ENCODE measurements around the gene AHCTF1.
"Not testable (repeated sequence)": the region's sequence is repeated elsewhere in the genome, so short reads cannot be mapped to it uniquely, and the experiment has no call there.

Gene AHCTF1

GRCh38 chr1:246906833-246907232 lies 24.9 kb downstream of the AHCTF1 start:
- CTCF ChIA-PET, result interaction anchor here (0.9 to 3.1 kb wide), 8 partner anchors 9 to 64 kb away, joined by 3 to 11 read pairs (median 4); no protein-coding TSS in a partner anchor
- POLR2A ChIA-PET, result no interaction called here
- no peak for TF ChIP-seq CTCF (IDR thresholded peaks at IDR 0.05; ENCODE audit: control extremely low read depth, extremely low read depth, low read depth, missing control alignments)
- DNase-seq (ENCODE audit: extremely low spot score), result no peak

GRCh38 chr1:246901874-246902273 lies 29.9 kb downstream of the AHCTF1 start:
- POLR2A ChIA-PET, result no interaction called here
- DNase-seq (ENCODE audit: extremely low spot score), result no peak
- CTCF ChIA-PET, result no interaction called here
- TF ChIP-seq CTCF (IDR thresholded peaks at IDR 0.05; ENCODE audit: control extremely low read depth, extremely low read depth, low read depth, missing control alignments), result no peak

DNA sequence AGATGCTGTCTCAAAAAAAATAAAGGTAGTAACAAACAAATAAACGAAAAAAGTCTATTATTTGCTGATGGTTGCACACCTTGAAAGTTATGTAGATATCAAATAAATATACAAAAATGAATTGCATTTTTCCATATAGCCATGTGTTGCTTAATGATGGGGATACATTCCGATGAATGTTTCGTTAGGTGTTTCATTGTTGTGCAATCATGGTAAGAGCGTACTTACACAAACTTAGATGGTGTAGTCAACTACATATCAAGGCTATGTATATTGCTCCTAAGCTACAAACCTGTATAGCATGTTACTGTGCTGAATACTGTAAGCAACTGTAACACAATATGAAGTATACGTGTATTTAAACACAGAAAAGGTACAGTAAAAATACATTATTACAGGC lies 34.4 kb downstream of the AHCTF1 start:
- TF ChIP-seq CTCF (IDR thresholded peaks at IDR 0.05; ENCODE audit: control extremely low read depth, extremely low read depth, low read depth, missing control alignments), result no peak
- POLR2A ChIA-PET, result no interaction called here
- CTCF ChIA-PET, result interaction anchor here (1.4 to 2.1 kb wide), 3 partner anchors 10 to 64 kb away, joined by 3 to 9 read pairs (median 3); no protein-coding TSS in a partner anchor
- DNase-seq (ENCODE audit: extremely low spot score), result no peak

DNA sequence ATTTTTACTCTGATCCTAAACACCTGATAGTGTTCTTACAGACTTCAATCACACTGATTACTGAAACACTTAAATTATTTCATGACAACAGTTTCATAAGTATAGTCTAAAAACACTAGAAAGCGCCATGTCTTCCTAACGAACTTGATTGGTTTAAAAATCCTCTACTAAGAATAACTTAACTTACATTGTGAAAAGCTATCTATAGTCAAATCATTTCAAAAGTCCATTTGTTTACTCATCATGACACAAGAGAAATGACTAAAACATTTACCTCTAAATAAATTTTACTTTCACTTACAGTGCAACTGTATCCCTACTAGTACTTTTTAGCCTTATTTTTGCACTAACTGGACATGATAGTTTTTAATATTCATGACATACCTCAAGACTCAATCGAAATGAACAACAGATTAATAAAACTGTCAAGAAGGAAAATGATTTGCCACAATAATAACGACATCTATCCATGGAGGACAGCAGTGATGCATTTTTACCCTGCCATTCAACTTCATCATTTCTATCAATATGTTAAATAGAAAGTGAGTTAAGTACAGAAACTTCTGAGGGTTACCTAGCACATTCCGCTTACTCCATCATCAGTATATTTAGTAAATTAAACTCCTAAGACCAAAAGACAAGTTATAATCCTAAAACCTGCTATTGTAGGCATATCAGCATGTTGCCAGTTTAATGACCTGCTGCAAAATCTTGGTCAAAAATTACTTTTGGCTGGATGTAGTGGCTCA lies 38.4 kb downstream of the AHCTF1 start:
- ChIA-PET CTCF (interaction anchor here (0.7 kb wide), 1 partner anchor 10 kb away, joined by 3 read pairs; no protein-coding TSS in a partner anchor), POLR2A (interaction anchor here (0.6 kb wide), 1 partner anchor 33 kb away, joined by 4 read pairs; no protein-coding TSS in a partner anchor)
- no peak for TF ChIP-seq CTCF (IDR thresholded peaks at IDR 0.05; ENCODE audit: control extremely low read depth, extremely low read depth, low read depth, missing control alignments)
- peak; percentile 23 for DNase-seq (ENCODE audit: extremely low spot score)

DNA sequence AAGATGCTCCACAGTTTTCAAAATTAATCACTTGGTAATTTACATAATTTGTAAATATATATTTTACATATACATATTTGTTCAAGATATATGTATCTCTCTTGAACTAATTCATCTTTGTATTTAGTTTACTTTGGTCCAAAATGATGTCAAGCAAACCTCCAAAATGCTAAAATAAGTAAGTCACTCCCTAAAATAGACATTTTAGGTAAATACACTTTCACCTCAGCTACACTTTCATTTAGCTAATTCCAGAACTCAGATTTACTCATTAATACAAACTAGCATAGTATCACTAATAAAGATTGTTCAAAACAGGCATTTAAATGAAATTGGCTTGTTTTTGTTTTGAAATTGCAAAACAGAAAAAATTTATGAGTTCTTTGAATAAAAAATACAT lies 40.6 kb downstream of the AHCTF1 start:
- ChIA-PET CTCF (interaction anchor here (1.2 to 2.5 kb wide), 3 partner anchors 11 to 80 kb away, joined by 3 to 6 read pairs (median 5); no protein-coding TSS in a partner anchor), POLR2A (no interaction called here)
- TF ChIP-seq CTCF (IDR thresholded peaks at IDR 0.05; ENCODE audit: control extremely low read depth, extremely low read depth, low read depth, missing control alignments), result no peak
- DNase-seq (ENCODE audit: extremely low spot score), result no peak

GRCh38 chr1:246888522-246888921 lies 43.2 kb downstream of the AHCTF1 start:
- DNase-seq (ENCODE audit: extremely low spot score), result no peak
- CTCF ChIA-PET, result no interaction called here
- POLR2A ChIA-PET, result no interaction called here
- TF ChIP-seq CTCF (IDR thresholded peaks at IDR 0.05; ENCODE audit: control extremely low read depth, extremely low read depth, low read depth, missing control alignments), result no peak

GRCh38 chr1:246885389-246885788 lies 46.4 kb downstream of the AHCTF1 start:
- DNase-seq (ENCODE audit: extremely low spot score); CTCF ChIA-PET; POLR2A ChIA-PET: not testable (repeated sequence)

Measured in GM10248 (cell line).